Panc1 (cell line): ENCODE measurements around the gene MCCC2.

ENCODE experiments used
- CTCF ChIP-seq: fragments of 450-650 bp; IDR thresholded peaks from 2 replicates; pipeline ENCODE4 v1.5.1; 2017; ENCODE audit warnings: mild to moderate bottlenecking
- POLR2AphosphoS5 ChIP-seq: IDR thresholded peaks from 2 replicates; pipeline ENCODE4 v1.6.1; 2012; ENCODE audit warnings: mild to moderate bottlenecking, low read depth, low read length, moderate library complexity
- TCF7L2 ChIP-seq: IDR thresholded peaks from 2 replicates; pipeline ENCODE4 v1.6.1; 2011; ENCODE audit warnings: mild to moderate bottlenecking, low read depth, low read length, inconsistent platforms

GRCh38 chr5:71588533-71588885, 1.4 kb downstream of the MCCC2 start:
- TF ChIP-seq CTCF: no peak
- TF ChIP-seq TCF7L2: no peak
- no peak for TF ChIP-seq POLR2AphosphoS5
